HepG2 (cell line): Measurements from ENCODE around the gene DIP2C. TPM values are rescaled to one million over a fixed set of nuclear protein-coding genes. Genes with fewer than 3 reads are reported as not detected.

Experiments
- ATAC-seq: fragments of 200-7000 bp; cut with Tn5 transposase; 3 replicates; pipeline ENCODE4 v1.9.1; 2020; ENCODE audit warnings: mild to moderate bottlenecking, moderate library complexity
- BruUV-seq: library from RNA; stranded (reverse); fragments of 400-500 nt; replicated peaks from 2 replicates; lab custom pipeline; 2021; lab: Mats Ljungman, UMichigan
- CTCF ChIA-PET: fragments of 300-600 bp; formaldehyde crosslinking; extraction: SDS; loops from one replicate; lab custom pipeline; 2021; ENCODE audit warnings: low total read pairs, inconsistent platforms, low intra/inter-chr PET ratio; lab: Yijun Ruan, JAX
- POLR2A ChIA-PET: fragments of 350-600 bp; sonication (Branson Sonifier 250); formaldehyde crosslinking; loops from one replicate; lab custom pipeline; 2020; ENCODE audit warnings: antibody characterized with exemption, inconsistent platforms; lab: Yijun Ruan, JAX
- DNase-seq: peaks from one replicate; pipeline ENCODE4 v3.0.0-alpha.2; 2015; ENCODE audit warnings: low spot score
- FAIRE-seq: peaks from 3 replicates; lab custom pipeline; 2011; peaks lifted over from hg19 to GRCh38; lab: Jason Lieb, UNC
- H2AFZ ChIP-seq: one replicate; pipeline ENCODE4 v1.6.1; 2011; ENCODE audit warnings: low read length, inconsistent platforms
- H3K27ac ChIP-seq: fragments of 300-600 bp; 3 replicates; pipeline ENCODE4 v1.8.0; 2011; ENCODE audit warnings: mixed run types, mild to moderate bottlenecking, mixed read lengths, low read length, inconsistent platforms; ENCODE audit not compliant: insufficient read depth; ENCODE audit errors: extremely low read length
- H3K27me3 ChIP-seq, 2 experiments: fragments of 200-600 bp in 1 of 2; 2 replicates in 1 of 2; 3 replicates in 1 of 2; pipeline versions ENCODE4 v1.6.0 to v1.8.0; 2011; ENCODE audit warnings: low read length in 2 of 2, mild to moderate bottlenecking in 2 of 2, moderate library complexity in 2 of 2, inconsistent platforms in 1 of 2; ENCODE audit not compliant: insufficient read depth in 2 of 2, control insufficient read depth in 1 of 2
- H3K36me3 ChIP-seq, 2 experiments: fragments of 200-600 bp in 1 of 2; replicated peaks in 1 of 2; 2 replicates in 1 of 2; 3 replicates in 1 of 2; pipeline versions ENCODE4 v1.5.1 to v1.8.0; 2011; ENCODE audit warnings: low read length in 2 of 2, inconsistent platforms in 1 of 2; ENCODE audit not compliant: insufficient read depth in 2 of 2, control insufficient read depth in 1 of 2
- H3K4me1 ChIP-seq: 2 replicates; pipeline ENCODE4 v1.5.1; 2012; ENCODE audit warnings: low read length, inconsistent platforms; ENCODE audit not compliant: insufficient read depth
- H3K4me2 ChIP-seq: 2 replicates; pipeline ENCODE4 v1.6.0; 2011; ENCODE audit warnings: low read depth, low read length, inconsistent platforms
- H3K4me3 ChIP-seq, 3 experiments: fragments of 200-600 bp in 1 of 3; sonication (generic), shearing (Covaris generic) in 1 of 3; replicated peaks in 1 of 3; 2 replicates each; pipeline ENCODE4 v1.5.1; 2011 to 2016; ENCODE audit warnings: low read length in 3 of 3, inconsistent platforms in 2 of 3, low read depth in 2 of 3, mild to moderate bottlenecking in 2 of 3, control low read depth in 1 of 3, mixed read lengths in 1 of 3; ENCODE audit not compliant: insufficient read depth in 1 of 3
- H3K79me2 ChIP-seq: one replicate; pipeline ENCODE4 v1.6.1; 2011; ENCODE audit warnings: low read length, inconsistent platforms; ENCODE audit not compliant: insufficient read depth
- H3K9ac ChIP-seq: 2 replicates; pipeline ENCODE4 v1.6.0; 2011; ENCODE audit warnings: mild to moderate bottlenecking, low read depth, low read length, inconsistent platforms; ENCODE audit not compliant: insufficient read depth
- H3K9me3 ChIP-seq: 2 replicates; pipeline ENCODE4 v1.5.1; 2012; ENCODE audit warnings: mild to moderate bottlenecking, low read length
- H4K20me1 ChIP-seq: 2 replicates; pipeline ENCODE4 v1.6.0; 2011; ENCODE audit warnings: inconsistent platforms, mild to moderate bottlenecking, low read length, moderate library complexity; ENCODE audit not compliant: insufficient read depth
- BRCA1 ChIP-seq: sonication (generic); formaldehyde crosslinking; IDR thresholded peaks from 2 replicates; pipeline ENCODE4 v1.4.0; 2020; ENCODE audit warnings: missing genetic modification reagents
- KDM4B ChIP-seq: sonication (generic); formaldehyde crosslinking; IDR thresholded peaks from 2 replicates; pipeline ENCODE4 v1.4.0; 2020; ENCODE audit warnings: missing genetic modification reagents
- ZBTB20 ChIP-seq: sonication (generic); formaldehyde crosslinking; IDR thresholded peaks from 2 replicates; pipeline ENCODE4 v1.8.1; 2023; ENCODE audit warnings: missing genetic modification reagents, low read depth, mild to moderate bottlenecking, borderline replicate concordance
- ZBTB7B ChIP-seq: sonication (generic); formaldehyde crosslinking; IDR thresholded peaks from 2 replicates; pipeline ENCODE4 v1.4.0; 2020; ENCODE audit warnings: missing genetic modification reagents
- ZNF605 ChIP-seq: sonication (generic); formaldehyde crosslinking; IDR thresholded peaks from 2 replicates; pipeline ENCODE4 v1.8.0; 2022; ENCODE audit warnings: mild to moderate bottlenecking, missing genetic modification reagents
- ZNF773 ChIP-seq: sonication (generic); formaldehyde crosslinking; IDR thresholded peaks from 2 replicates; pipeline ENCODE4 v1.4.0; 2020; ENCODE audit warnings: missing genetic modification reagents, borderline replicate concordance
- ZSCAN21 ChIP-seq: sonication (generic); formaldehyde crosslinking; IDR thresholded peaks from 2 replicates; pipeline ENCODE4 v1.8.0; 2022; ENCODE audit warnings: mild to moderate bottlenecking, missing genetic modification reagents, moderate library complexity, borderline replicate concordance
- WGBS: methylation state at CpG from one replicate; pipeline ENCODE4 v1.1.6; 2017; ENCODE audit warnings: low lambda C conversion rate; 5-methylcytosine and 5-hydroxymethylcytosine counted together
- in situ Hi-C: cut with HindIII; loops from 2 replicates; pipeline ENCODE4 v1.10.0; 2017; ENCODE audit warnings: low pct_unique_long_range_greater_than_20kb; ENCODE audit not compliant: extremely low pct_ligation_motif_present
- intact Hi-C: fragments of 100-400 bp; cut with micrococcal nuclease; formaldehyde crosslinking; loops from one replicate; pipeline ENCODE4 v1.10.0; 2022; ENCODE audit not compliant: unreplicated experiment
- polyA plus RNA-seq, 8 experiments: library from polyadenylated mRNA; depleted of rRNA in 3 of 8; stranded (reverse) in 7 of 8; unstranded in 1 of 8; fragments of >200 nt; fragmentation: Illumina TruSeq in 4 of 8; extraction: Trizol in 4 of 8; gene quantifications; 2 replicates each; pipeline versions ENCODE4 v1.2.1 to v1.2.3, GENCODE V29; 2011 to 2016; ENCODE audit warnings: low read depth in 4 of 8, missing spikeins in 1 of 8, mixed read lengths in 1 of 8; ENCODE audit not compliant: insufficient read depth in 1 of 8
- total RNA-seq, 5 experiments: library from RNA; depleted of rRNA; stranded (reverse); fragments of >200 nt; fragmentation: Illumina TruSeq; extraction: Trizol; gene quantifications; 2 replicates each; pipeline ENCODE4 v1.2.3, GENCODE V29; 2016; ENCODE audit warnings: low read depth in 1 of 5

Gene DIP2C
- total and polyA plus RNA-seq, 2 of the 13 experiments (the other 11 are each of a cell fraction or from before 2014, with no cell fraction given): 2.2 to 2.7 TPM

DNA sequence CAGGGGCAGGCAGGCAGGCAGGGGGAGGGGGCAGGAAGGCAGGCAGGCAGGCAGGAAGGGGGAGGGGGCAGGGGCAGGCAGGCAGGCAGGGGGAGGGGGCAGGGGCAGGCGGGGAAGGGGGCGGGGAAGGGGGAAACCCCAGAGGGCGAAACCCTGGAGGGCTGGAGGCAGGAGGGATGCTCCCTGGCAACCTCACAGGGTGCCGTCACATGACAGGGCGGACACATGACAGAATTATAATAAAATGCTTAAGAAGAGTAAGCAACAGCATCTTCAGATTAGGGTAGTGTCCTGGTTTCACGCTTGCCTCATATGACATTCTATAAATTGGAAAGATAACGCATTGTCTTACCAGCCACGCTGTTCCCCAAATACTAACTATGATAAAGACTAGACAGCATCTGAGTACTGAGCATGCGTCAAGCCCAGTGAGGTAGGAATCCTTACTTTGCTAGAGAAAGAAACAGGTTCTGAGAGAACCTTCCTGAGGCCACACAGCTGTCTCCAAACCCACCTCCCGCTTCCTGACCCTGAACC, 131.6 kb downstream of the DIP2C start:
- 85% methylated on average over 10 of the region's 10 CpGs for WGBS

DNA sequence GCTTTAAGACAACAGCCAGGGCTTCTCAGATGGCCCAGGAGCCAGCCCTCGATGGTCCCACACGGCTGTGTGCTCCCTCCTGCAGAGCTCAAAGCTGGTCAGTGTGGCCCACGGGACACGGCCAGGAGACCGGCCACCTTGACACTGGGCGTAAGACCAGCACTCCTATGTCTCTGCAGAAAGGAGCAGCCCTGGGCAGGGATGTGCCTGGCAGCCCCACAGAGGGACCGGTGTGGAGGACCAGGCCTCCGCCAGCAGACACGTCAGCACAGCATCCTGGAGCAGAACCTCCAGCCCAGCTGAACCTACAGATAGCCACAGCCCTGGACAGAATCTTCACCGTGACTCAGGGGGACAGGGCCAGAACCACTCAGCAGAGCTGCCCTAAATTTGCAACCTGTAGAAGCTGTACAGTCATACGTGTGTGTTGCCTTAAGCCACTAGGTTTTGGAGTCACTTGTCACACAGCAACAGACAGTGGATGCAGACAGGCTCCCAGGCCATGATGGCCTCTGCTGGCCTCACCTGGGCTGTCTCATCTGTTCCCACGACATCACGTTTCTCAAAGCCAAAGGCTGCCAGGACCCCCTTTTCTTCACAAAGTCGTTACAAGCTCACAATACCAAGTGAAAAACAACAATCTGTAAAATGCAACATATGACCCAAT, 132.4 kb downstream of the DIP2C start:
- H3K36me3 ChIP-seq: no peaks in the 10 kb centered on the region
- POLR2A ChIA-PET: no interaction called here
- no peak overlapping the region for H3K4me3 ChIP-seq
- DNase-seq: no peak
- H3K27ac ChIP-seq: no peak overlapping the region
- CTCF ChIA-PET: no interaction called here
- H2AFZ ChIP-seq: no peak overlapping the region
- H3K4me1 ChIP-seq: peaks cover 12% of the 10 kb centered on the region
- ATAC-seq: peak; percentile 34; the same call in 2 of the 3 replicates
- in situ Hi-C loops: no loop called here
- no peak for FAIRE-seq
- WGBS: 75% methylated on average over 9 of the region's 14 CpGs
- BruUV-seq: no TSS peak
- H3K79me2 ChIP-seq: no peaks in the 10 kb centered on the region
- H3K9me3 ChIP-seq: no peaks in the 10 kb centered on the region
- TF ChIP-seq ZBTB20 (CRISPR knock-in tag): no peak
- no peak for TF ChIP-seq ZSCAN21 (CRISPR knock-in tag)
- TF ChIP-seq ZNF773: no peak
- no peak for TF ChIP-seq ZNF605 (CRISPR knock-in tag)
- TF ChIP-seq, all 625 proteins: peak for 0
- H4K20me1 ChIP-seq: peaks cover 3% of the 10 kb centered on the region; the same call in 1 of the 2 replicates
- H3K9ac ChIP-seq: no peak overlapping the region
- H3K27me3 ChIP-seq: no peaks in the 10 kb centered on the region
- intact Hi-C loops: no loop called here
- no peak overlapping the region for H3K4me2 ChIP-seq

More for the DNA sequence above, 131.6 kb downstream of the DIP2C start:
- H3K27ac ChIP-seq: no peak overlapping the region
- H3K79me2 ChIP-seq: no peaks in the 10 kb centered on the region
- BruUV-seq: no TSS peak
- FAIRE-seq (no peak), ATAC-seq (no peak), DNase-seq (no peak)
- intact Hi-C loops: no loop called here
- peaks cover 3% of the 10 kb centered on the region; the same call in 1 of the 2 replicates for H4K20me1 ChIP-seq
- no peaks in the 10 kb centered on the region for H3K9me3 ChIP-seq
- no peak overlapping the region for H3K9ac ChIP-seq
- POLR2A ChIA-PET: no interaction called here
- no peak overlapping the region for H3K4me2 ChIP-seq
- in situ Hi-C loops: no loop called here
- no peak overlapping the region for H2AFZ ChIP-seq
- CTCF ChIA-PET: no interaction called here
- H3K4me3 ChIP-seq: no peak overlapping the region
- H3K36me3 ChIP-seq: no peaks in the 10 kb centered on the region
- peaks cover 12% of the 10 kb centered on the region for H3K4me1 ChIP-seq
- TF ChIP-seq KDM4B (no peak), ZBTB7B (CRISPR knock-in tag) (no peak), BRCA1 (CRISPR knock-in tag) (no peak)
- no peaks in the 10 kb centered on the region for H3K27me3 ChIP-seq
